GM21515 (cell line): Measurements from ENCODE around the gene SEC61A2.

Source experiments
- ATAC-seq: cut with Tn5 transposase; IDR thresholded peaks from one replicate; pipeline ENCODE4 v1.9.1; 2021; ENCODE audit not compliant: unreplicated experiment

SEC61A2 gene

GRCh38 chr10:12195603-12196506 is 66.4 kb downstream of the SEC61A2 start, which contains the start of the genes CDC123 and NUDT5:
Gene CDC123 (plus strand): TSS chr10:12196188. CDS start chr10:12196246, 58 bp downstream.
Gene NUDT5 (minus strand): TSS chr10:12195891. CDS start chr10:12186291, 9,600 bp downstream.
- ATAC-seq, result peak; percentile 84

- no peak for ATAC-seq
Observed at GRCh38 chr10:12196531-12197211, 67.2 kb downstream of the SEC61A2 start.

GRCh38 chr10:12198156-12198555 is 68.7 kb downstream of the SEC61A2 start:
- no peak for ATAC-seq

- ATAC-seq, result no peak
Observed at GRCh38 chr10:12200850-12201249, 71.4 kb downstream of the SEC61A2 start.

GRCh38 chr10:12201543-12201942 is 72.1 kb downstream of the SEC61A2 start:
- ATAC-seq, result no peak

GRCh38 chr10:12202226-12202625 is 72.7 kb downstream of the SEC61A2 start:
- ATAC-seq, result no peak

GRCh38 chr10:12205082-12205481 is 75.6 kb downstream of the SEC61A2 start:
- ATAC-seq, result no peak

GRCh38 chr10:12207114-12207513 is 77.6 kb downstream of the SEC61A2 start:
- no peak for ATAC-seq

- no peak for ATAC-seq
Observed at GRCh38 chr10:12208460-12208859, 79.0 kb downstream of the SEC61A2 start.

GRCh38 chr10:12212454-12212853 is 83.0 kb downstream of the SEC61A2 start:
- ATAC-seq, result no peak

- ATAC-seq, result no peak
Observed at GRCh38 chr10:12213621-12214020, 84.1 kb downstream of the SEC61A2 start.

GRCh38 chr10:12214093-12214492 is 84.6 kb downstream of the SEC61A2 start:
- no peak for ATAC-seq

GRCh38 chr10:12214763-12215218 is 85.3 kb downstream of the SEC61A2 start:
- no peak for ATAC-seq
